Stimulated activated CD4-positive, alpha-beta T cell treated with anti-CD3 and anti-CD28 coated beads, TNF-alpha, amount 100 ng/mL, for 48 hours (primary cell): ENCODE data around the gene ZIM2.
A peak's percentile ranks its signal among the peaks of the same experiment; 100 is the strongest.

Experiments
- DNase-seq, 3 donors: peaks; one replicate each; pipeline ENCODE4 v3.0.0-alpha.2; 2020; ENCODE audit warnings: low read depth in 3 of 3

The ZIM2 gene

GRCh38 chr19:56808717-56809392, 31.7 kb downstream of the ZIM2 start:
- DNase-seq, result no peak

- no peak for DNase-seq
Observed at GRCh38 chr19:56806639-56807038, 33.9 kb downstream of the ZIM2 start.

- no peak for DNase-seq
Observed at GRCh38 chr19:56778351-56778750, 62.2 kb downstream of the ZIM2 start.

GRCh38 chr19:56769650-56770049, 70.9 kb downstream of the ZIM2 start:
- DNase-seq, result no peak

GRCh38 chr19:56765137-56765536, 75.4 kb downstream of the ZIM2 start:
- peak in 2 of 3 donors; percentile 1 to 2 for DNase-seq

GRCh38 chr19:56764196-56764695, 76.3 kb downstream of the ZIM2 start:
- no peak for DNase-seq

- DNase-seq, result no peak
Observed at GRCh38 chr19:56760842-56761241, 79.7 kb downstream of the ZIM2 start.

- no peak for DNase-seq
Observed at GRCh38 chr19:56759531-56759930, 81.0 kb downstream of the ZIM2 start.

GRCh38 chr19:56751078-56751489, 89.4 kb downstream of the ZIM2 start:
- no peak for DNase-seq

GRCh38 chr19:56750658-56751057, 89.9 kb downstream of the ZIM2 start:
- DNase-seq, result no peak

GRCh38 chr19:56748378-56748777, 92.1 kb downstream of the ZIM2 start:
- DNase-seq, result no peak

GRCh38 chr19:56746367-56746766, 94.2 kb downstream of the ZIM2 start:
- DNase-seq, result no peak

GRCh38 chr19:56740501-56740900, 100.0 kb downstream of the ZIM2 start:
- DNase-seq, result no peak

GRCh38 chr19:56736571-56736970, 104.0 kb downstream of the ZIM2 start:
- no peak for DNase-seq

- DNase-seq, result no peak
Observed at GRCh38 chr19:56732976-56733375, 107.5 kb downstream of the ZIM2 start.

GRCh38 chr19:56727677-56728076, 112.8 kb downstream of the ZIM2 start:
- no peak for DNase-seq

GRCh38 chr19:56725829-56726424, 114.6 kb downstream of the ZIM2 start:
- DNase-seq, result no peak
